ENCODE results near the gene PTPRT. TPM values are rescaled to one million over a fixed set of nuclear protein-coding genes. Genes with fewer than 3 reads are reported as not detected.

Gene PTPRT
- total and polyA plus RNA-seq, 10 of the 15 experiments (the other 5 are each of a cell fraction or from before 2014, with no cell fraction given) = not detected

GRCh38 chr20:43155366-43156100 lies 34.2 kb downstream of the PTPRT start (continued):
- TF ChIP-seq SMAD1 (IDR thresholded peaks at IDR 0.05; ENCODE audit: low read depth, partially characterized antibody) = no peak
- no peak for TF ChIP-seq FOXK2 (IDR thresholded peaks at IDR 0.05)
- TF ChIP-seq CTCF (IDR thresholded peaks at IDR 0.05 in 2 of 3, conservative IDR thresholded peaks at IDR 0.05 in 1 of 3; ENCODE audit: control insufficient read depth in 2 of 3, extremely low read depth in 1 of 3, insufficient read depth in 1 of 3, low read depth in 3 of 3, low read length in 3 of 3) = no peak
- no peak for TF ChIP-seq HDAC2 (IDR thresholded peaks at IDR 0.05)
- no peak for TF ChIP-seq BCL3 (IDR thresholded peaks at IDR 0.05; ENCODE audit: borderline replicate concordance, insufficient read depth, low read depth, low read length, poor library complexity, severe bottlenecking)
- TF ChIP-seq TARDBP (IDR thresholded peaks at IDR 0.05; ENCODE audit: borderline replicate concordance) = no peak
- no peak for TF ChIP-seq SP1 (IDR thresholded peaks at IDR 0.05; ENCODE audit: low read depth, low read length)
- TF ChIP-seq FOXM1 (IDR thresholded peaks at IDR 0.05; ENCODE audit: low read depth, low read length) = no peak
- no peak for TF ChIP-seq IKZF2 (IDR thresholded peaks at IDR 0.05)
- no peak for TF ChIP-seq E2F4 (IDR thresholded peaks at IDR 0.05; ENCODE audit: low read depth, low read length)
